GM13977 (cell line): ENCODE results near the gene WIPI1.
"Not testable (repeated sequence)": the region's sequence is repeated elsewhere in the genome, so short reads cannot be mapped to it uniquely, and the experiment has no call there.

ENCODE experiments used
- DNase-seq: peaks from one replicate; pipeline ENCODE4 v3.0.0; 2012; ENCODE audit warnings: low spot score
- CTCF ChIP-seq: IDR thresholded peaks from 2 replicates; pipeline ENCODE4 v1.5.1; 2012; ENCODE audit warnings: mild to moderate bottlenecking, control low read depth; ENCODE audit not compliant: insufficient read depth; ENCODE audit errors: extremely low read depth, missing control alignments
- in situ Hi-C: fragments of 300-500 bp; cut with MboI; formaldehyde crosslinking; loops from one replicate; pipeline ENCODE4 v1.12.0; 2022; ENCODE audit warnings: low sequenced_read_pairs, low pct_unique_long_range_greater_than_20kb, mixed read lengths, inconsistent platforms; ENCODE audit not compliant: unreplicated experiment

WIPI1 gene

DNA sequence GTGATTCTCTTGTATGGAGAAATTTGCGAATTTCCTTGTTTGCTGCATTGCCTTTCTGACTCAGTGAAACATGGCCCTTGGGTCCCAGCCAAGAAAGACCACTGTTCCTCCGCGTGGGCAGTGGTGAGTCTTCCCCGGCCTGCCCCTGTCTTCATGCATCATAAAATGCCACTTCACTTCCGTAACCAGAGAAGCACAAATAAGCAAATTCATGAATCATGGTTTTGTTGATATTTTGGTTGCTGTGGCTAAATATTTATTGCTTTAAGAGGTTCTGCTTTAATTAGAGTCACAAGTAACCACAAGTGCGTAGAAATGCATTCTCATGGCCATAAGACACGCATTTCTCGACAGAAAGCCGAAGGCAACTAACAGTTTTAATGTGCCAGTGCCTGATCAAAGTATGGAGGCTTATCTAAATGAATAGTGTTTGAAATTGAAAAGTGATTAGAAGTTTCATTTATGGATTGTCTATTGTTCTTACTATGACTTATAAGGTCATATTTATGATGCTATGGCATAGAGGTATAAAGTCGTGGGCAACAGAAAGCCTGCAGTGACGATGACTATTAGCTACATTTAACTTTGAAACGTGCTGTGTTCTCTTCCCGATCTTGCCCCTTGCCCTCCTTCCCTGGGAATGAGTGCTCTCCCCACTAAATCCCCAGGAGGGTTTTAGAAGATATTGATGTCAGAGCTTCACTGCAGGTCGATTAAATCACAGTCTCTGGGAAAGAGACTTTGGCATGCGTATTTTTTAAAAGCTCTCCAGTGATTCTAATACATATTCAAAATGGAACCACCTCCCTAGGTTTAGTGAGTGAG is 76.0 kb downstream of the WIPI1 start:
- no peak for TF ChIP-seq CTCF
- in situ Hi-C loops, result no loop called here

DNA sequence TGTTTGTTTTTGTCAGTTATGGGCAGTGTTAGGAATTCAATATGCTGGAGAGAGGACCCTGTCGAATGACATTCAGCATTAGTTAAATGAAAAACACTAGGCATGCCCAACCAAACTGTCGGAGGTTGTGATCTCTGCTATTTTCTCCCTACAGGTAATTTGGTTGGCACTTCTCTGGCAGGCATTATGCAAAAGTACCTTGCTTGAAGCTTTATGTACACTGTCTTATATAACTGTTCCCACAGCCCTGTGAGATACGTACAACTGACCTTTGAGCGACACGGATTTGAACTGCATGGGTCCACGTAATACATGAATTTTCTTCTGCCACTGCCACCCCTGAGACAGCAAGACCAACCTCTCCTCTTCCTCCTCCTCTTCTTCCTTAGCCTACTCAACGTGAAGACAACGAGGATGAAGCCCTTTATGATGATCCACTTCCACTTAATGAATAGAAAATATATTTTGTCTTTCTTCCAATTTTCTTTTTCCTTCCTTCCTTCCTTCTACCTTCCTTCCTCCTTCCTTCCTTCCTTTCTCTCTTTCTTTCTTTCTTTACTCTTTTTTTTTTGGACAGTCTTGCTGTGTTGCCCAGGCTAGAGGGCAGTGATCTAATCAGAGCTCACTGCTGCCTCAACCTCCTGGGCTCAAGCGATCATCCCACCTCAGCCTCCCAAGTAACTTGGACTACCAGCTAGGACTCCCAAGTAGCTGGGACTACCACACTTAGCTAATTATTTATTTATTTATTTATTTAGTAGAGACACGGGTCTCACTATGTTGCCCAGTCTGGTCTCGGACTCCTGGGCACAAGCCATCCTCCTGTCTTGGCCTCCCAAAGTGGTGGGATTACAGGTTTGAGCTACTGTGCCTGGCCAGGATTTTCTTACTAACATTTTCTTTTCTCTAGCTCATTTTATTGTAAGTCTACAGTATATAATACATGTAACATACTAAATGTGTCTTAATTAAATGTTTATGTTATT is 77.3 kb downstream of the WIPI1 start:
- no peak for TF ChIP-seq CTCF
- in situ Hi-C loops, result no loop called here
- no peak for DNase-seq

More for the DNA sequence above, 76.0 kb downstream of the WIPI1 start:
- no peak for DNase-seq

- TF ChIP-seq CTCF, result no peak
- no peak for DNase-seq
- in situ Hi-C loops, result no loop called here
Measured at GRCh38 chr17:68379177-68379510, 78.2 kb downstream of the WIPI1 start.

DNA sequence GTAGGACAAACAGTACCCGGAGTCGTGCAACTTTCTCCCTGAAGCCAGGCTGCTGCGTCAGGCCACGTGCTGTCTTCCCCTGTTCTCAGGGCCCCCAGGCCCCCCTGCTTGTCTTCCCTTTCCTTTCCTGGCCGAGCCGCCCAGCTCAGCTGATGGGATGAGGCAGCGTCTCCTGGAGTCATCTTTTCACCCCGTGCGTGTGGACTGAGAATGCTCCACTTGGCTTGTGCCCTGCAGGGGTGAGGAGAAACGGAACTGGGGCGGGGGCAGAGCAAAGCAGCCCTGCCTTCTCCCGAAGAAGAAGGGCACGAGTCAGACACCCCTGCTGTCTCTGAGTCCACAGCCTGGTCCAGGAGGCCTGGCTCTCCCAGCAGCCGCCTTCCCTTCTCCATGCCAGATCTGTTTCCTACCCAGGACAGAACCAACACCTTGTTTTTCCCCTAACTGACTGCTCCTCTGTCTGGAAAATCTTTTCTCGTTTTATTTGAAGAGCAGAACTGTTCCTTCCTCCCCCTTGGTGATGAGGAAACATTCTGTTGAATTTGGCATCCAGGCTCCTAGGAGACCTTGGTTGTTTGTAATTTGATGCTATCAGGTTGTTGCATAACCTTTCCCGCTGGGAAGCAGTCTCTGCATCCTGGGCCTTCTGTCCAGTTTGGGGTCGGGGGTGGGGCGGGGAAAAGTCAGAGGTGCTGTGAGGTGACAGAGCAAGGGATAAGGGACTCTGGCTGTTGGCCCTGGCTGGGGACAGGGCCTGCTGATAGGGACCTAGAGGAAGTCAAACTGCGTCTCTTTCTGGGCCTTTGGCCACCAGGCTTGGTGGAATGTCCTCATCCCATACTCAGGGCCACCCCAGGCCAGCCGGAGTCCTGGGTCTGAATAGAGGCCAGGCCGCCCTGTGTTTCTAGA is 78.8 kb downstream of the WIPI1 start:
- in situ Hi-C loops, result no loop called here

GRCh38 chr17:68377771-68378267 is 79.5 kb downstream of the WIPI1 start:
- DNase-seq, result no peak
- TF ChIP-seq CTCF, result no peak
- in situ Hi-C loops, result no loop called here

More for the DNA sequence above, 78.8 kb downstream of the WIPI1 start:
- no peak for TF ChIP-seq CTCF
- no peak for DNase-seq

- DNase-seq, in situ Hi-C loops: not testable (repeated sequence)
Measured at GRCh38 chr17:68376178-68376577, 81.1 kb downstream of the WIPI1 start.
